HG03457 (cell line): ENCODE measurements around the gene NSUN6.

Experiments used
- ATAC-seq: cut with Tn5 transposase; IDR thresholded peaks from one replicate; pipeline ENCODE4 v1.9.1; 2021; ENCODE audit warnings: moderate number of reproducible peaks; ENCODE audit not compliant: unreplicated experiment

NSUN6 gene

GRCh38 chr10:18563003-18563726 lies 88.2 kb downstream of the NSUN6 start:
- ATAC-seq = no peak

- no peak for ATAC-seq
These were observed 89.4 kb downstream of the NSUN6 start for GRCh38 chr10:18561861-18562551.

DNA sequence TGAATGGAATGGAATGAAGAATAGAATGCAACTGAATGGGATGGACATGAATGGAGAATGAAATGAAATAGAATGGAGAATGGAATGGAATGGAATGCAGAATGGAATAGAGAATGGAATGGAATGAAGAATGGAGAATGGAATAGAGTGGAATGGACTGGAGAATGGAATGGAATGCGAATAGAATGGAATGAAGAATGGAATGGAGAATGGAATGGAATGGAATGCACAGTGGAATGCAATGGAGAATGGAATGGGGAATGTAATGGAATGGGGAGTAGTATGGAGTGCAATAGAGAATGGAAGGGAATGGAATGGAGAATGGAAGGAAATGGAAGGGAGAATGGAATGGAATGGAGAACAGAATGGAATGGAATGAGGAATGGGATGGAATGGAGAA lies 93.4 kb downstream of the NSUN6 start:
- ATAC-seq = no peak

GRCh38 chr10:18556522-18557147 lies 94.8 kb downstream of the NSUN6 start:
- no peak for ATAC-seq

DNA sequence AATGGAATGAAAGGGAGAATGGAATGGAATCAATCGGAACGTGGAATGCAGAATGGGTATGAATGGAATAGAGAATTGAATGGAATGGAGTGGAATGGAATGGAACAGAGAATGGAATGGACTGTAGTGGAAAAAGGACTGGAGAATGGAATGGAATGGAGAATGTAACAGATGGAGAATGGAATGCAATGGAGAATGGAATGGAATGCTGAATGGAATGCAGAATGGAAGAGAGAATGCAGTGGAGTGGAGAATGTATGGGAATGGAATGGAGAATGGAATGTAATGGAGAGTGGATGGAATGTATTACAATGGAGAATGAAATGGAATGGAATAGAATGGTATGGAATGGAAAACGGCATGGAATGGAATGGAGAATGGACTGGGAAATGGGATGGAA lies 96.9 kb downstream of the NSUN6 start:
- no peak for ATAC-seq

- ATAC-seq = no peak
These were observed 99.9 kb downstream of the NSUN6 start for GRCh38 chr10:18551473-18551872.

- no peak for ATAC-seq
These were observed 102.3 kb downstream of the NSUN6 start for GRCh38 chr10:18549105-18549504.

DNA sequence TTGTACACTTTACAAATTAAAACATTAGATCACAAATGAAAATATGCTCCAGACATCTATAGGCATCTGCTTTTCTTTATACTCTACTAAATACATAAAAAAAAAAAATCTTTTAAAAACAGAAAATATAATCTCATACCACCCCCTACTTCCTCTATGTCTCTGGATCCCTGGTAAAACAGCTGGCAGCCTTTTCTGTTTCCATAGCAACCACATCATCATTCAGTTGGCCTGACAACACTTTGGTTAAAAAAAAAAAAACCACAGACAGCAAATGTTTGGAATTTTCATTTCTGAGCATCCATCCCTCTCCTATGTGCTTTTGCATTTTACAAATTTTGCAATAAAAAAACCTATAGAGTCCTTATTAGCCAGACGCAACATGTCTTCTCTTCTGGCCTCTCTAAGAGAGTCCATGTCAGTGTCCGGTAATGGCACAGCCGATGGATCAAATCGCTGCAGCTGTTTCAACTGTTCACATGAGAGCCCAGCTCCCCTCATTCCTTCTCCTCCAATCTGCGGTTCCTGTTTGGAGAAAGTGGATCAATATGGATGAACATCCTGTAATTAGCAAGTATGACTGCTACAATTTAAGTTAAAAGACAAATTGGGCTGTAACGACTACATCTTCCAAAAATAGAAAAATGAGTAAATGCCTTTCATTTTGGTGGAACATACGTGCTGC lies 105.6 kb downstream of the NSUN6 start:
- ATAC-seq = no peak

- ATAC-seq = no peak
These were observed 108.6 kb downstream of the NSUN6 start for GRCh38 chr10:18542832-18543231.

DNA sequence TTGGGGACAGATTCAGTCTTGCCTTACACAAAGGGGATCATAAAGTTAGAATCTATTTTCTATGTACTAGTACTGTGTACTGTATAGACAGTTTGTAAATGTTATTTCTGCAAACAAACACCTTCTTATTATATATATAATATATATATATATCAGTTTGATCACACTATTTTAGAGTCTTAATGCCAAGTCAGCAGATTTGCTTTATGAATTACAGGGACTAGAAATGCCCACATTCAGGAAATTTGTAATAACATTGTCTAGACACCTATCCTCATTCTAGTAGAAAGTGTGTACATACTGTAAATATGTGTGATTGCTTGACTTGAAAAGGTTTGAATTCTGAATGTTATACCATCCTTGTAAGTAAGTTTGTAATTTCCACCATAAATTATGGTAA lies 111.2 kb downstream of the NSUN6 start:
- no peak for ATAC-seq

DNA sequence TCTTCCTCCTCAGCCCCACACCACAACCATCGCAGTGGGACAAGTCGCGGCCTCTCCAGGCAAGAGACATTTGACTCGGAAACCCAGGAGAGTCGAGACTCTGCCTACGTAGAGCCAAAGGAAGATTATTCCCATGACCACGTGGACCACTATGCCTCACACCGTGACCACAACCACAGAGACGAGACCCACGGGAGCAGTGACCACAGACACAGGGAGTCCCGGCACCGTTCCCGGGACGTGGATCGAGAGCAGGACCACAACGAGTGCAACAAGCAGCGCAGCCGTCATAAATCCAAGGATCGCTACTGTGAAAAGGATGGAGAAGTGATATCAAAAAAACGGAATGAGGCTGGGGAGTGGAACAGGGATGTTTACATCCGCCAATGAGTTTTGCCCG lies 112.1 kb downstream of the NSUN6 start:
- ATAC-seq = no peak

GRCh38 chr10:18533896-18534295 lies 117.5 kb downstream of the NSUN6 start:
- ATAC-seq = no peak

- no peak for ATAC-seq
These were observed 118.4 kb downstream of the NSUN6 start for GRCh38 chr10:18532881-18533535.

GRCh38 chr10:18528292-18528691 lies 123.1 kb downstream of the NSUN6 start:
- ATAC-seq = no peak

DNA sequence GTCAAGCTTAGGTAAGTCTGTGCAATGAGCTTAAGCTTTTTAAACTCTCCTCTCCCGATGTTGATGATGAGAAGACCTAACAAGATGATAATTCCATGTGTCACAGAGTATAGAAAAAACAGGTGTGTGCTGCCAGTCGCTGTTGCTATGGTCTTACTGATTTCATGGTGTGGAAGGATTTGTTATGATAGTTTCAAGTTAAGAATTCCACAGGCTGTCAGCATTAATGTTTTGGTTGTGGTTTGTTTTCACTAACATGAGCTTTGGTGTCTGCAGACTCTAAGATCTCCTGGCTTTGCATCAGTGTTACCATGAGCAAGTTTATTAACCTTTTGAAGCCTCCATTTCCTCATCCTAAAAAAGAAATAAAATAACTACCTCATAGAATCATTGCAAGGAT lies 123.7 kb downstream of the NSUN6 start:
- no peak for ATAC-seq

DNA sequence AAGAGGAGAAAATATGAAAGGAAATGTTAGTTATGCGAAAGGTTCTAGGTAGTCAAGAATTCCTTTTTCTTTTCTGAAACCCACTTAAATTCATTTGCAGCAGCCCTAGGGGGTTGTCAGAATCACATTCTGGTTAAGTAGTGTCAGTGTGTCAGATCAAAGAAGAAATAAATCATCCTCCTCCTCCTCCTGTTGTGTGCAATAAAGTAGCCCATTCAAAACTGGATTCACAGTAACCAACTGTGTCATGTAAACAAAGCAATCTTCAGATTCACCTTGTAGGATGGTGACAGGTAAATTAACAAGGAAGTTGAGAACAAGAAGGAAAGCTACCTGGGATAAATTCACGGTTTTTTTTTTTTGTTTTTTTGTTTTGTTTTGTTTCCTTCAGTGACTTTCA lies 127.5 kb downstream of the NSUN6 start:
- ATAC-seq = no peak

DNA sequence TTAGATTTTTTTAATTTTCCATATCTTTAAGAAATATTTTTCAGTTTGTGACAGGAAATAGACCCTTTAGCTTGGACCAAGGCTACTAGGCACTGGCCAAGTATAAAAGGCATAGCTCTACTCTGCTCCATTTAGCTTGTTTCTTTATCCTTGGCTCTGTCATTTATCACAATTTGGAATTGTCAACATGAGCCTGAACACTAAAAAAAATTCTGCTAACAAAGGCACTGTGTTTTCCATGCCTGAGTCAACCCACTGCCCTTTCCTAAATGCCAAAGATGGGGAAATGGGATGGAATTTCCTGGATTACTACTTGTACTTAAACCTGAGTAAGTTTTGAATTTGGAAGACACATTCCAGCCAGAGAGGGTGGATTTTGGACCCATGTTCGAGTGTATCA lies 128.4 kb downstream of the NSUN6 start:
- no peak for ATAC-seq

- ATAC-seq = no peak
These were observed 134.5 kb downstream of the NSUN6 start for GRCh38 chr10:18516851-18517250.

DNA sequence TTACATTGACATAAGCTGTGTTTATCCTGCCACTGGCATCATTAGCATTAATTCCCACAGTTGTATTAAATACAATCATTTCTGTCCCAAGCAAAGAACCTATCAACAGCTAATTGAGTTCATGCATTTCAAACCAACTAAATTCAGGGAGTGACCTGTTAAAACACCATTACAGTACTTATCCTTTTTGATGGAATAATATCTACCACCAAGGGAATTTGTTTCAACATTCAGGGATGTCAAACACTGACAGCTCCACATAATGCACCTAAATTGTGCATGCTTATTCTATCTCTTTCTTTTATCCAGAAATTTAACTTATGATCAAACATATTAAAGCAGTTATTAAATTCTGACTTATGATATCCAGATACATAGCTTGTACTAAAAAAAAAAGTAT lies 136.8 kb downstream of the NSUN6 start:
- ATAC-seq = no peak

DNA sequence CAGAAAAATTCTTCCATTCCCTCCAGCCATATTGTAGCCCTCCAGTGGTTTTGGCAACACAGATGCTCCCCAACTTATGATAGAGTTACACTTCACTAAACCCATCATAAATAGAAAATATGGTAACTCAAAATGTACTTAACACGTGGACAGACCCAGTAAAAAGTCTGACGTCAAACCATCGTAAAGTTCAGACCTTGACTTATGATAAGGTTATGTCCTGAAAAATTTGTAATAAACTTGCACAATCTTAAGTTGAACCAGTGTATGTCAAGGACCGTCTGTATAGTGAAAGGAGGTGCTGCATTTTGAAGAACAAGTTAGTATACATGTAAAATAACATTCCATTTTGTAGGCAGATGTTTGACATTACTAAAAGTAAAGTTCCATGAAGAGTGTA lies 142.8 kb downstream of the NSUN6 start:
- ATAC-seq = no peak

DNA sequence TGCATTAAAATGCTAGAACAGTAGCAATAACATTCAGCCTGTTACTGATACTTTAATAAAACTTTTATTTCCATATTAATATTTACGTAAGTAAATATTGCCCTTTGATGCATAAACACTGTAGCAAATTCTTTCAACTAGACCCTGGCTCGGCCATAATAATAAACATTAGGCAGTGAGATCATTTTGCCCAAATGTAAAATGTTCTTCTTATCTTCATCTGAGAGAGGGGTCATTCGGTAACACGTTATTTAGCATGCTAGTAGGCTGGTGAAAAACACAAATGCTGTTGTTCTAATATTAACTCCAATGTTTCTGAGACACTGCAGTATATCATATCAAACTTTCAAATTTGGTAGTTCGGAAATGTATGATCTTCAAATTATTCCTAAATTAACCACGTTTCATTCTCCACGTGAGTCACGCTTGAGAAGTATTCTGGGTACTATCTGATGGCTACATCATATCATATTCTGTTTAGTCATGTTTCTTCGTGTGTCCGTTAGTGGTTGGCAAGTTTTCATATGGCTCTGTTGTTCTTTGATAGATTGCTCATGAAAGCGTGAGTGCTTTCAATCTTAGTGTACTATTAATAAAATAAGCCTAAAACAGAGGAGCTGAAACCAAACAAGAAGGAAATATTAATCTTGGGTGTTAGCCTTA lies 145.8 kb downstream of the NSUN6 start:
- no peak for ATAC-seq
